GM12892 (cell line): ENCODE measurements around the gene LRRC15.

Source experiments
- POLR2A ChIP-seq: IDR thresholded peaks from 2 replicates; pipeline ENCODE4 v1.6.1; 2011; ENCODE audit warnings: low read depth, low read length, control low read depth
- POLR2AphosphoS5 ChIP-seq: IDR thresholded peaks from 2 replicates; pipeline ENCODE4 v1.6.1; 2011; ENCODE audit warnings: low read depth, low read length, control low read depth
- TAF1 ChIP-seq: IDR thresholded peaks from 2 replicates; pipeline ENCODE4 v1.6.1; 2011; ENCODE audit warnings: low read depth, mild to moderate bottlenecking, control low read depth, low read length, borderline replicate concordance

GRCh38 chr3:194365526-194365925, 4.0 kb downstream of the LRRC15 start:
- TF ChIP-seq POLR2AphosphoS5 (no peak), POLR2A (no peak), TAF1 (no peak)
